ENCODE data around the gene SLCO2A1. TPM values are rescaled to one million over a fixed set of nuclear protein-coding genes. Genes with fewer than 3 reads are reported as not detected.

SLCO2A1 gene
- total RNA-seq, 1 experiment from 2014 or later: not detected

DNA sequence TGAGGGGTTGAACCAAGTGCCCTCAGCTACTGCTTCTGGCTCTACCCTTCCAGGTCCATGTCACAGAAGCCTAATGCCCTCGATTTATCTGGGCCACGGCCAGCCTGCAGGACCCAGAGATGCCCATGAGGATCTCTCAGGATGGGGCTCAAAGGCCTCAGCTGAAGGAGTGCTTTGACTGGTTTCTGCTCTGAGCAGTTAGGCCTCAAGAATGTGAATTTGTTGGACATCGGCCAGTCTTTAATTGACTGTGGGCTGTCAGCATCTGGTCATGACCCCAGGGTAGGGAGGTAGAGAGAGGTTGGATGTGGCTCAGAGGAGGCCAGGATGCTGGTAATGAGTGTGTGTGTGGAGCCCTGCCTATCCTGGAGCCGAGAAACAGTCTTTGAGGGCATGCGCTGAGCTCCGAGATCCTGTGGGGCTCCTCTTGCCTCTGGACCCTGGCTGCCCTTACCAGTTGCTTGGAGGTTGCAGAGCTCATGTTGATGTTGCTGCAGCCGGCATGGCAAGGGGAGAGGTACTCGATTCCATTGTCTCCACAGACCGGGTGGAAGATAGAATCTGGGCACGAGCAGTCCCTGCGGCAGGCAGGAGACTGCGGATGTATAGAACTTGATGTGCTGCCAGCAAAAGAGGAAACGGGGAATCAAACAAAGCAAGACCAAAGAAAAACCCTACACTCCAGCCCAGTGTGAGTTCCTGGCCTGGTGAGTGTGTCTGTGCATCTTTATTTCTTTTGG, 84.9 kb downstream of the SLCO2A1 start:
- in situ Hi-C loops (cut with HindIII; ENCODE audit: low pct_unique_long_range_greater_than_20kb, low sequenced_read_pairs): no loop called here
- DNase-seq (ENCODE audit: low read depth): peak; percentile 81

DNA sequence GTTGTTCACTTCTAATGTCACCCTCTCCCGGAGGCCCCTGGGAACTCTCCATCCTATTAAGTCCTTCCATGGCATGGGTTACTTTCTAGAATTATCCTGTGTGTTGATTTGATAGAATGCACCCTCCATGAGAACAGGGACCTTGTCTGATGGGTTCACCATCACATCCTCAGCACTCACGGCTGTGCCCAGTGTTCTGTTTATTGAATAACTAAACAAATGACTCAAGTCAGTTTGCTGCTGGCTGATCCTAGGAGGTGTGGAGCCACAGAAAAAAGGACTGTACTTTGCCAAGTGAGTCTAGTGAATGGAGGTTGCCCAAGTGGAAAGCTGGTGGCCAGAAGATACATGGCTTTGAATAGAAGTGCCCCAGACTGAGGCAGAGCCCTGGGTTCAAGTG, 85.5 kb downstream of the SLCO2A1 start:
- peak; percentile 61 for DNase-seq (ENCODE audit: low read depth)
- in situ Hi-C loops (cut with HindIII; ENCODE audit: low pct_unique_long_range_greater_than_20kb, low sequenced_read_pairs): no loop called here

DNA sequence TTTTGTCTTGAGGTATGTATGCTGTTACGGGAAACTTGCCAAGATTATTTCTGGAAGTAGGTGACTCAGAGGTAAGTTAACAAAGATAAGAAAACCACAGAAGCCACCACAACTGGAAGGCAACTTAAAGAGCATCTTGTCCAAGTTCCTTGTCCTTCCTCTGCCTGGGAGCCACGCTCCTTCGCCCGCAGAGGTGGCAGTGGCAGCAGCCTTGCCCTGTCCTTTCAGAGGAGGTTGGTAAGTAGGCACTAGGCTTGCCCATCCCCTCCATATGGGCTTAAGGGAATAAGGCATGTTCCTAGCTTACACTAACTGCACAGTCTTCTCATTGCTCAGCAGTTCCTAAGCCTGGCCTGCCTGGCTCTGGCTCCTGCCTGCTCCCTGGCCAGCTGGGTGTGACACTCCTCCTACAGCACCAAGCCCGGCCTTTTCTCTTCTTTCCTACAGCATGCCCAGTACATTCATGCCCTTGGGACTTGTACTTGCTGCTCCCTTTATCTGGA, 86.0 kb downstream of the SLCO2A1 start:
- peak; percentile 83 for DNase-seq (ENCODE audit: low read depth)
- in situ Hi-C loops (cut with HindIII; ENCODE audit: low pct_unique_long_range_greater_than_20kb, low sequenced_read_pairs): no loop called here

DNA sequence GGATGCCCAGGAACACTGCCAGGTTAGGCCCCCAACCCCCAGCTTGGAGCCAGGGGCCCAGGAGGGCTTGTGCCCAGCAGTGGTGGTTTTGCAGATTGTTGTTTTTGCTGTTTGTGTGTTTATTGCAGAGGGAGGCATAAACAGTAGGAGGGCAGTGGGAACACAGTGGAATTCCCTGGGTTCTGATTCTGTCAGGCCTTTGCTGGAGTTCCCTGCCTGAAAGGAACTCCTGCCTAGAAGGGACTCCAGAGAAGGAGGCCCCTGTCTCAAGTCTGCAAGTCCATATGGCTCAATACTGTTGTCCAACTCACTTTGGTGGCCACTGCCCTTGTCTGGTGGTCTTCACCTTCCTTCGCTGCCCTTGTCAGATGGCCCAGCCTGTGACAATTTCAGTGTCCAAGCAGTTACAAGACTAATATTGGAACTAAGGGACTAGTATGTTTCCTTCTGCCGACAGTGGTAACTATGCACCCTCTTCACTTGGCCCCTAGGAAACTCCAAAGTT, 86.6 kb downstream of the SLCO2A1 start:
- DNase-seq (ENCODE audit: low read depth): peak; percentile 10
- in situ Hi-C loops (cut with HindIII; ENCODE audit: low pct_unique_long_range_greater_than_20kb, low sequenced_read_pairs): no loop called here

DNA sequence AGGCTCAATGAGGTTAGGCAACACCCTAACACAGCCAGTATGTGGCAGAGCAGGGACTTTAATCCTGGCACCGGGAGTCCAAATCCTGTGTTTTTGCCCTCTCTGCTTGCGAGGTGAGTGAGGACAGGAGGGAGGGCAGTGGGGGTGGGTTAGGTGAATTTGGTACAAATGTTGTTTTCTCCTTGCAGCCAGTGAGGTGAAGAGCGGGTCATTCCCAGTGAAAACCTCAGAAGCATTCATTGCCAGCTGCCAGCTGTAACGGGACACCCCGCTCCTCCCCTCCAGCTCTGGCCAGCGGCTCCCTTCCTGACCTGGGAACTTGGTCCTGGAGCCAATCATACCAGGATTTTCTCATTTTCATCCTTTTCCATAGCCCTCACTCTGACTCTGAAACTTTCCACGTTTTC, 88.3 kb downstream of the SLCO2A1 start:
- no peak for DNase-seq (ENCODE audit: low read depth)
- in situ Hi-C loops (cut with HindIII; ENCODE audit: low pct_unique_long_range_greater_than_20kb, low sequenced_read_pairs): no loop called here

DNA sequence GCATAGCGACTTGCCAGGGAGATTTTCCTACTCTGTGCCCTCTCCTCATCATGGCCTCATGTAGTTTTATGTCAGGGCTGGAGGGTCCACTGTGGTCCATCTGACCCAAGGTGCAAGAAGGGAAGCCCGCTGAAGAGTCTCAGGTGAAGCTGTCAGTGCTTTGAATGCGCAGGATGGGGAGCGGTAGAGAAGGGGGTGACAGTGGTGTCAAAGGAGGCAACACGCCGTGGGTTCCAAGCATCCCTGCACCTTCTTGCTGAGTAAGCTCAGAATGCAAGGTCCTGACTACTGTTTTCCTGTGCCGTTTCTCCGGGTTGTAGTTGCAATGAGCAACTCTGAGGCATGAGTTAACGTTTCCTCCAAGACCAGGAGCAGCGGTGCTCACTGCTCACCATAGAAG, 89.2 kb downstream of the SLCO2A1 start:
- no peak for DNase-seq (ENCODE audit: low read depth)
- in situ Hi-C loops (cut with HindIII; ENCODE audit: low pct_unique_long_range_greater_than_20kb, low sequenced_read_pairs): no loop called here

DNA sequence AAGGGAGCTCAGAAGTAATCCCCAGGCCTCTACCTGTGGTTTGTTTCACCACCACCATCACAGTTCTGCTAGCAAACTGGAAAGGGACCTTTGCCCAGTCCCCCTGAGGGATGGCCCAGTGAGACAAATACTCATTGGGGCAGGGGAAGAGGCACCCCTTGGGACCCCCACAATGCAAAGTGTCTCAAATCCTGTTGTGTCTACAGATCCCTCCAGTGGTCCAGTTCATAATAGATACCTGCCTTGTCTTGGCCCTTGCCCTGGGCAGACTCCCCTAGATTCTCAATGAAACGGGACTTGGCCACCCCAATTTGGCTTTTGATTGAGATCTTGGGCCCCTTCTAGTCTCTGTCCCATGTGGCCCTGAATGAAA, 90.3 kb downstream of the SLCO2A1 start:
- in situ Hi-C loops (cut with HindIII; ENCODE audit: low pct_unique_long_range_greater_than_20kb, low sequenced_read_pairs): no loop called here
- no peak for DNase-seq (ENCODE audit: low read depth)

DNA sequence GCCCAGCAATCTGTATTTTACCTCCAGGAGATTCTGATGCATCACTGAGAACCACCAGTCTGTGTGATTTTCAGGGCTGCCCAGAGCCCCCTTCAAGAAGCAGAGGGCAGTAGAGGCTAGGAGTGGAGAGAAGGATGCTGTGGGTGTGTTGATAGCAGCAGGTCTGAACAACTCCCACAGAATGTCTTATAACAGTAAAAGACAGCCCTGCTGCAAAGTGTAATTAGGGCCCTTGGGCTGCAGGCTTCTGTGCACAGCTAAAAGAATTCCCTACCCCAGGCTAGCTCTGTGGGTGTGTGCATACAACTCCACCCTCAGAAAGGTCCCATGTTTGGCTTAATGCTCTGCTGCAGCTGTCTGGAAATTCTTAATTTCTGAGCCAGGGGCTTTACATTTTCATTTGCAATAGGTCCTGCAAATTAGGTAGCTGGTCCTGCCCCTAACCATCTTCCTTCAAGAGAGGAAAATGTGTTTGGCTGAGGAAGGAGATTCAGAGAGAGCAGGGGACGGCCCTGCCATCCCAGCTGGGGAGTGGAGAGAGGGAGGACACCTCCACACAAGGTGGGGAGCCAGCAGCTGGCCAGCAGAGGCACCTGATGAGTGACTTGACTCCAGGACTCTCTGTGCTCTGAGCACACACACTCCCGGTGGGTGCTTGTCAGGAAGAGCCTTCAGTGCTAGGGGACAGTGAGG, 90.8 kb downstream of the SLCO2A1 start:
- in situ Hi-C loops (cut with HindIII; ENCODE audit: low pct_unique_long_range_greater_than_20kb, low sequenced_read_pairs): no loop called here
- no peak for DNase-seq (ENCODE audit: low read depth)

DNA sequence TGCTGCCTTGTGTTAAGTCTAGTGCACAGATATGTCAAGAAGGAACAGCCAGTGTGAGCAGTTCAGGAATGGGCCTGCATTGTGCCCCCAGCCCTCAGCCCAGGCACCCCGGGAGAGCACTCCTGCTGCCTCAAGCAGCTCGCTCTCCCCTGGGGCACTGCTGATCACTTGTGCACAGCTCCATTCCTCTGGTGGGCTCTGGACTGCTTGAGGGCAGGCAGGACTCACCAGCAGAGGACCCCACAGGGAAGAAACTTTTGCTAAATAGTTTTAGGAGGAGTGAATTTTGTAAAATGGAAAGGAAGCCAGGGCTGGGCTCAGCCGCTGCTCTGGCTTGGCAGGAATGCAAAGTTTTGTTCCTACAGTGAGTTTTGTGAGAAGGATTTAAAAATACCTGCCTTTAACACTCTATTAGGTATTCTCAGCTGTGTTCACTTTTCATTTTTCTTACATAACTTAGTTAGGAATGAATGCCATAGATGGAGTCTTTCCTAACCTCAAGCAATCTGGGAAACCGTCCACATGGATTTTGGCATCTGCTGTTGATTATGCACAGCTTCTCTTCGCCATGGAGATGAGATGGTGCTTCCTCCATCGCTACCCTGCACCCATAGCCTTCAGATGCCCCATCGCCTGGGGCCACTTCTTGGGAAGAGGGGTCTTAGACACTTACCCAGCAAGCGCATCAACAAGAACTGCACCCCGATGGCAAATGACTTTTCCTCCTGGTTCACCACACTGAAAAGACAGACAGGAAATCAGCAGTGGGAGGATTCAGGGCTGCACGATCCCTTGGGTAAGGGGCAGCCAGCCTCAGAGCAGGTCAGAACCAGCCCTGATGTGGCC, 91.7 kb downstream of the SLCO2A1 start:
- in situ Hi-C loops (cut with HindIII; ENCODE audit: low pct_unique_long_range_greater_than_20kb, low sequenced_read_pairs): no loop called here
- DNase-seq (ENCODE audit: low read depth): no peak

DNA sequence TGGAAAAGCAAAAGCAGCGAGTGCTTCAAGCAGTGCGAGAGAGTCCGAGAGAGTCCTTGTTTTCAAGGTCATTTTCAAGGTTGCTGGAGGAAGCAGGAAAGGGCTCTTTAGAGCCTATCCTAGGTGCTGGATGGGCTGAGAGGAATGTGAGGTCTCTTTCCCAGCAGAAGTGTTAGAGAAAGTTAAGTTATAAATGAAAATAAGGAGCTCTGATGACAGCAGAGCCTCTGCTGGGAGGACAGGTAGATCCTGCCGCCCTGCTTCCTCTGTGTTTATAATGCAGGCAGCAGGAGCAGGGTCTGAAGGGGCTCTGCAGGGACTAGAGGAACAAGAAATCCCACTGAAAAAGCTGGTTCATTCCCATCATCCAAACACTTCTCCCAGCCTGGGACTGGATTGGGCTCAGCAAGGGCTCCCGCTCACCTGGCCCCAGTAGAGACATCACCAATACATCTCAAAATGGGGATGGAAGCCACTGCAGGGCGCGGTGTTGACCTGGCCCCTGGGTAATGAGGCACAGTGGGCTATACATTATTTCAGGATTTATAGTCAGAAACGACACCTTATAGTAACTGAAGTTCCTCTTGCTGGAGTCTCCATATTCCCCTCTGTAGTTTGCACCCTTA, 92.6 kb downstream of the SLCO2A1 start:
- no peak for DNase-seq (ENCODE audit: low read depth)
- in situ Hi-C loops (cut with HindIII; ENCODE audit: low pct_unique_long_range_greater_than_20kb, low sequenced_read_pairs): no loop called here

DNA sequence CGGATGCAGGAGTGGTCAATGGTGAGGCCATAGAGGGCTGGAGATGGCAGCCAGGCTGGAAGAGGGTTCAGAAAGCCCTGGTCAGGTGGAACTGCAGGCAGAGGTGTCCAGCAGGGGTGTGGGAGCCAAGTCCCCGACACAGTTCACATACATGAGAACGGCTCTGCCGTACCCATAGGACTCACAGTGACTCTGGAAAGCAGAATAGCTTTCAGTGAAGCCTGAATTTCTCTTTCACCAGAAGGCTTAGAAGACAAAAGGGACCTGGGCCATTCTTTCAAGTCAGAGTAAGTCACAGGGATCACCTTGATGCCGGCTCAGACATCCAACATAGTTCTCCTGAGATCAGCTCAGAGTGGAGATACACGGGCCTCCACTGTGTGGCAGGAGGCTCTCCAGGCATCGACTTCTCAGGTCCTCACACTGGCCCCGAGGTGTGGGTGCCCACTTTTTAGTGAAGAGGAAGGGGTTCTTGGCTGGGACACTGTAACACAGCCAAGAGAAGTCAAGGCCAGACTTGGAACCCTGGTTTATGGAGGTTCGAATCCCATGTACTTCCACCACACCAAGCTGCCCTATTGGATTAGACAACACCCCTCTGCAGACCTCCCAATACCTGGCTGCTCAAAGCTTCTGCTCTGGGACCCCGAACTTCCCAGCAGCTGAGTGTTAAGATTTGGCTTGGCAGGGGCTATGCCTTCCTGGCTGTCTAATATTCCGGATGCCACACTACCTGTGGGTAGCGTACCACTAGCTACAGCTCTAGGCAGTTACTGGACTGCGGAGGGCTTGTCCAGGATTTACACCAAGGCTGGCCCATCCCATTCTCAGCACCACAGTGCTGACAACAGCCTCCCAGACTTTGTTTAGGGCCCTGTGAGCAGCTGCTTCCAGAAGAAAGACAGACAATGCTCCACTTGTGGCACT, 93.6 kb downstream of the SLCO2A1 start:
- DNase-seq (ENCODE audit: low read depth): no peak
- in situ Hi-C loops (cut with HindIII; ENCODE audit: low pct_unique_long_range_greater_than_20kb, low sequenced_read_pairs): no loop called here

DNA sequence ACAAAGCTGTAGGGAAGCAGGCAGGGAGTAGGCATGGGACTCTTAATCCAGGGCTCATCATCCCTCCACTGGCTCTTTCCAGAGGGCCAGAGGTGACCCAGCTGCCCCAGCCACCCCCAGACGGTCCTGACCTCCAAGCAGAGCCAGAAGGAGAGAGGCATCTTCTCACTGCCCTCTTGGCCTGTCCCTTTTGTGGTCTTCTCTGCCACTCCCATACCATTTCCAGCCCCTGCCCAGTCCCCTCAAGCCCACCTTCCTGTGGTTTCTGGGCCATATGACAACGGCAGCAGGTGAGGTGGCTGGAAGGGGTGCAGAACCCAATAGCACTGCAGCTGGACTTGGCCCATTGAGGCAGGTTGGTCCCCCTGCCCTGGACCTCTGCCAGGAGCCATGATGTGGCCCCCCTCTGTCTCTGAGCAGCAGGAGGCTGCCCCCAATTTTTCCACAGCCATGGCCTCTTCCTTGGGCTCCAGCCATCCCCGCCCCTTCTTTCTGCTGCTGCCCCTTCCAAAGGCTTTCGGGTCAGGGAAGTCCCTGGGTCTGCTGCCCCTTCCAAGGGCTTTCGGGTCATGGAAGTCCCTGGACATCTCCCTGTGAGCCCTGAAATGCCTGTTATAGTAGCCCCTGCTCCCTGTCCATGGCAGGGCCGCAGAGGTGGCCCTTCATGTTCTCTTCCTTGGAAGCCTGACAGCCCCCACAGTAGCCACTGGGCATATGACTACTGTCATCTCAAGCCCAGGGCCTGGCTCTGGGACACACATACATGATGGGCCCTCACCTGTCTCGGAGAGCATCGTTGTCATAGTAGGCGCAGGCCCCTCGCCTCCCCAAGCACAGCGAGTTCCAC, 94.5 kb downstream of the SLCO2A1 start:
- no peak for DNase-seq (ENCODE audit: low read depth)
- in situ Hi-C loops (cut with HindIII; ENCODE audit: low pct_unique_long_range_greater_than_20kb, low sequenced_read_pairs): no loop called here

DNA sequence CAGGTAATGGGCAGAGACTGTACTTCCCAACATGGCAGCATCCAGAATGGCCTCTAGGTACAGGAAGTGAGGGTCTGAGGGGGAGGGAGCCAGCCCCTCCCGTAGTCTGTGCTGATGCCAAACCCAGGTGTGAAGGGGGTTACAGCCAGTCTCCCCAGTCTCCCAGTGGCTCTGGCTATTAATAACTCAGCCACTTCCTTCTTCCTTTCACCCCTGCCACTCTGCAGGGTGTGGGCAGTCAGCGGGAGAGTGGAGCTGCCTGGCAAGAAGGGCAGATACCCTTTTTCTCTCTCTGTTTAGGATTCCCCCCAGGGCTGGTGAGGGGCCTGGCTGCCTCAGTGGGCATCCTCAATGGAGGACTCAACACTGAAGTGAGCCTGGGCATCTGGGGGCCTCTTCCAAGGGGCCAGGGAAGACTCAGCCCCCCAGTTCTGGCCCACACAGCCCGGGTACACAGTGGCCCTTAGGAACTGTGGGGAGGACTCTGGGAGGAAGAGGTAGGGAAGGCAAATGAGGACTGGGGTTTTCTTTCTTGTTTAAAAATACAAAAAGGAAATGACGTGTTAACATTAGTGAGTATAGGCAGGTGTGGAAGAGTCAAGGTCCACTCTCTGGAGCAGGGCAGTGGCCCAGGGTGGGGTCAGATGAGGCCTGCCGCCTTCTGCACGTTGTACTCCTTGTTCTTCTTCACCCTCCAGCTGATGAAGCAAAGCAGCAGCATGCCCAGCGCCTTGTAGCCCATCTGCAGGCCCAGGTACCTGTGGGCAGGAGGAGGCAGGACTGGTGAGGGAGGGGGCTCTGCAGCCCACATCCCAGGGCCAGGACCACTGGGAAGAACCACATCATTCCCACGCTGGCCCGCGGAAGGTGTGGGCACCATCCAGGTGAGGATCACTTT, 95.4 kb downstream of the SLCO2A1 start:
- DNase-seq (ENCODE audit: low read depth): no peak
- in situ Hi-C loops (cut with HindIII; ENCODE audit: low pct_unique_long_range_greater_than_20kb, low sequenced_read_pairs): no loop called here

DNA sequence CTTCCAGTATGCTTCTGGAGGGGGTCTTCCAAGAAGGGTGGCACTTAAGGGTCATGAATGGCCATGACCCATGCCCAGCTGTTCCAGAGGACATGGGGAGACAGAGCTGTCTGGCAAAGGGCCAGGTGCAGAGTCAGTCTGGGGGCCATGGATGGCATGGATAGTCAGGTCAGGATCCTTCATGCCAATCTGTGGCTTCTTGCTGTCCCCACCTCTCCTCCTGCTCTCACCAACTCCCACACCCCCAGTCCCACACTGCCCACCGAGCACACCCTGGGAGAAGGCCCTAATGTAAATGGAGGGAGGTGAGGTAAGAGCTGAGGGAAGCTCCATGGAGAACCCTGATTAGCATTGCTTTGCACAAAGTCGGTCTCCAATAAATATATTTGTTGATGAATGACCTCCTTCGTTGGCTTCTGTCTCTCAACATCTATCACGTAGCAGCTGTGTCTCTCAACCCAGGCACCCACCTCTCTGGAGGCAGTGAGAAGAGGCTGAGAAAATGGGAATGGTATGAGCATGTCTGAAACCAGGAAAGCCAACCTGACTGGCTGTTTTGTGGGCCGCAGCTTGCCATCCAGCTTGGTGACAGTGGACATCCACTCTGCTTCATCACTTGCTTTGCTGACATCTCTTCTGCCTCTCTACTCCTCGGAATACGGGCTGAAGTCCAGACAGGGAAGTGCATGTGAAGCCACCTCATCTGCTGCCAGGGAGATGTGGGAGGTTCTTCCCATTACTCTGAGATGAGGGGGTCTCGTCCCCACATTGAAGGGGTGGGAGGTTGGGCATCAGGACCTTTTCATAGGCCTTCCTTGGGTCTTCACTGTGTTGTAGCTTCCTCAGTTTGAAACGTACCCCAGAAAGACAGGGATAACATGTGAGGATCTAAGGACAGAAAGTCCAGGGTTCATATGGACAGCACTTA, 96.4 kb downstream of the SLCO2A1 start:
- no peak for DNase-seq (ENCODE audit: low read depth)
- in situ Hi-C loops (cut with HindIII; ENCODE audit: low pct_unique_long_range_greater_than_20kb, low sequenced_read_pairs): no loop called here

DNA sequence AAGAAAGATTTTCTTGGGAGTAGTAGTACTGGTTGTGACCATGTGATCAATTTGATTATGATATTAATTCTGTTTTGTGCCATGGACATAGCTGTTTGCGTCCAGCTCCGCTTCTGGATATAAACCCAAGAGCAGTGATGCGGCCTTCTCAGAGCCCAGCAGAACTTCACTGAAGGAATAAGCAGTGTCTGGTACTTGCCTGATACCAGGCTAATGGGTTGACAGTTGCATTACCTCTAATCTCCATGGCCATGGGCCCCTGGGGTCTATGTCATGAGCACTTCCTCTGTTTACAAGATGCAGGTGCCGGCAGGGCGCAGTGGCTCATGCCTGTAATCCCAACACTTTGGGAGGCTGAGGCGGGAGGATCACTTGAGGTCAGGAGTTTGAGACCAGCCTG, 97.7 kb downstream of the SLCO2A1 start:
- in situ Hi-C loops (cut with HindIII; ENCODE audit: low pct_unique_long_range_greater_than_20kb, low sequenced_read_pairs): no loop called here
- no peak for DNase-seq (ENCODE audit: low read depth)
